A673 (cell line): ENCODE data around the gene STAC3. TPM values are rescaled to one million over a fixed set of nuclear protein-coding genes. Genes with fewer than 3 reads are reported as not detected.

ENCODE experiments used
- BruUV-seq: library from RNA; stranded (reverse); fragments of 400-500 nt; replicated peaks from 2 replicates; lab custom pipeline; 2021; lab: Mats Ljungman, UMichigan
- CTCF ChIA-PET: fragments of 300-600 bp; sonication (Branson Sonifier 250); formaldehyde crosslinking; loops from one replicate; lab custom pipeline; 2022; ENCODE audit warnings: antibody characterized with exemption; lab: Charles Lee
- POLR2A ChIA-PET: fragments of 300-600 bp; sonication (Branson Sonifier 250); formaldehyde crosslinking; loops from one replicate; lab custom pipeline; 2022; ENCODE audit warnings: antibody characterized with exemption; ENCODE audit not compliant: low non-redundant PET; lab: Charles Lee
- DNase-seq: peaks from one replicate; pipeline ENCODE4 v3.0.0-alpha.2; 2015; ENCODE audit warnings: low spot score
- H3K27ac ChIP-seq: fragments of 200-600 bp; sonication (generic); 2 replicates; pipeline ENCODE4 v1.5.1; 2016; ENCODE audit warnings: mixed run types, low read depth, mild to moderate bottlenecking, mixed read lengths, antibody characterized with exemption, low read length; ENCODE audit not compliant: poor library complexity, severe bottlenecking
- H3K27me3 ChIP-seq: fragments of 200-600 bp; sonication (generic); replicated peaks from 2 replicates; pipeline ENCODE4 v1.6.1; 2017; ENCODE audit warnings: mixed run types, low read depth, mild to moderate bottlenecking, mixed read lengths, antibody characterized with exemption, low read length; ENCODE audit not compliant: insufficient read depth, poor library complexity
- H3K36me3 ChIP-seq: fragments of 200-600 bp; sonication (generic); 2 replicates; pipeline ENCODE4 v1.6.1; 2016; ENCODE audit warnings: mixed run types, mild to moderate bottlenecking, mixed read lengths, antibody characterized with exemption, low read length; ENCODE audit not compliant: insufficient read depth, poor library complexity, severe bottlenecking
- H3K4me1 ChIP-seq: fragments of 200-600 bp; sonication (generic); 2 replicates; pipeline ENCODE4 v1.6.1; 2017; ENCODE audit warnings: mixed run types, mild to moderate bottlenecking, mixed read lengths, antibody characterized with exemption, low read length; ENCODE audit not compliant: insufficient read depth, poor library complexity, severe bottlenecking
- H3K4me3 ChIP-seq: fragments of 200-600 bp; sonication (generic); 2 replicates; pipeline ENCODE4 v1.5.1; 2016; ENCODE audit warnings: low read depth, mixed run types, mild to moderate bottlenecking, mixed read lengths, low read length; ENCODE audit not compliant: poor library complexity, severe bottlenecking
- H3K9me3 ChIP-seq: fragments of 200-600 bp; sonication (generic); 2 replicates; pipeline ENCODE4 v1.6.1; 2016; ENCODE audit warnings: mixed run types, low read depth, mild to moderate bottlenecking, mixed read lengths, antibody characterized with exemption, low read length; ENCODE audit not compliant: poor library complexity, severe bottlenecking
- EZH2 ChIP-seq: fragments of 200-600 bp; sonication (generic); IDR thresholded peaks from 2 replicates; pipeline ENCODE4 v1.6.1; 2017; ENCODE audit warnings: borderline replicate concordance, low read depth, mild to moderate bottlenecking, mixed read lengths, antibody characterized with exemption, low read length; ENCODE audit not compliant: poor library complexity, severe bottlenecking
- intact Hi-C: fragments of 100-400 bp; cut with micrococcal nuclease; formaldehyde crosslinking; loops from one replicate; pipeline ENCODE4 v1.10.0; 2022; ENCODE audit not compliant: unreplicated experiment
- total RNA-seq: library from RNA; stranded (reverse); gene quantifications from 2 replicates; pipeline ENCODE4 v1.2.3, GENCODE V29; 2021
- TF ChIP-seq, protein P1 (sequence below): fragments of 300-800, 200-600 bp; sonication (generic); conservative IDR thresholded peaks from 2 replicates; pipeline ENCODE4 v1.5.1; 2017; ENCODE audit warnings: low read depth, mild to moderate bottlenecking, antibody characterized with exemption, low read length, moderate library complexity, mixed read lengths

The STAC3 gene
- total RNA-seq, 1 experiment from 2014 or later: 7.0 TPM

DNA sequence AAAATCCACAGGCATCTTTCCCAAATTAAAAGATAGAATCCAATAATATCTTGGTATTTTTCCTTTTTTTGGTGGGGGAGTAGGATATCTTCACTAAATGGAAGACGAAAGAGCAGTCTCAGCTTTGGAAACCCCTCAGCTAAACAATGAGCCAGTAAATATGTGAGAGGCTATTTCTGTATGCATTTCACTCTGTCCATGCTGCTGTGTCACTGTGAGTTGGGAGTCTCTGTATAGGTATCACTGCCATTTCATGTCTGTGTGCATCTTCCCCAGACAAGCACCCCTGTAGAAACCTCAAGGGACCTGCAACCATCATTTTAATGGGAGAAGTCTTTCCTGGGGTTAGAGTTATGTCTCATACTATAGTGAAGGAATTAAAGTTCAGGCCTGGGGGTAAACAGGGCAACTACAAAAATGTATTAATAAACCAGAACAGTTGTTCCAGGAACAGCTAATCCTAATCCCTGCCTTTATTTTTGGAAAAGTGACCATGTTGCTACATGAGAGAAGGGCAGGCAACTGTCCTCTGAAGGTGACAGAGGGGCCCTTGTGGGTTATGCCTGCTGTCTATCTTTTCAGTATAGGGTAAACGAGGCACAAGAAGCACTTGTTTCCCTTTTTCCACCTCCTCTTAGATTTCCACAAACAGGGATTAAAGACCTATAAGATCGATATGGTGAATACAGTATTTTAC is 11.3 kb upstream of the STAC3 start:
- ChIA-PET POLR2A (no interaction called here), CTCF (no interaction called here)
- intact Hi-C loops: no loop called here
- Histone ChIP-seq H3K36me3 (peaks cover 38% of the 10 kb centered on the region), H3K27me3 (no peaks in the 10 kb centered on the region), H3K9me3 (no peaks in the 10 kb centered on the region), H3K27ac (no peak overlapping the region), H3K4me1 (no peaks in the 10 kb centered on the region), H3K4me3 (no peak overlapping the region)
- DNase-seq: no peak
- BruUV-seq: no TSS peak
- TF ChIP-seq, protein P1, sequence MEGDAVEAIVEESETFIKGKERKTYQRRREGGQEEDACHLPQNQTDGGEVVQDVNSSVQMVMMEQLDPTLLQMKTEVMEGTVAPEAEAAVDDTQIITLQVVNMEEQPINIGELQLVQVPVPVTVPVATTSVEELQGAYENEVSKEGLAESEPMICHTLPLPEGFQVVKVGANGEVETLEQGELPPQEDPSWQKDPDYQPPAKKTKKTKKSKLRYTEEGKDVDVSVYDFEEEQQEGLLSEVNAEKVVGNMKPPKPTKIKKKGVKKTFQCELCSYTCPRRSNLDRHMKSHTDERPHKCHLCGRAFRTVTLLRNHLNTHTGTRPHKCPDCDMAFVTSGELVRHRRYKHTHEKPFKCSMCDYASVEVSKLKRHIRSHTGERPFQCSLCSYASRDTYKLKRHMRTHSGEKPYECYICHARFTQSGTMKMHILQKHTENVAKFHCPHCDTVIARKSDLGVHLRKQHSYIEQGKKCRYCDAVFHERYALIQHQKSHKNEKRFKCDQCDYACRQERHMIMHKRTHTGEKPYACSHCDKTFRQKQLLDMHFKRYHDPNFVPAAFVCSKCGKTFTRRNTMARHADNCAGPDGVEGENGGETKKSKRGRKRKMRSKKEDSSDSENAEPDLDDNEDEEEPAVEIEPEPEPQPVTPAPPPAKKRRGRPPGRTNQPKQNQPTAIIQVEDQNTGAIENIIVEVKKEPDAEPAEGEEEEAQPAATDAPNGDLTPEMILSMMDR: no peak
- TF ChIP-seq EZH2: no peak

DNA sequence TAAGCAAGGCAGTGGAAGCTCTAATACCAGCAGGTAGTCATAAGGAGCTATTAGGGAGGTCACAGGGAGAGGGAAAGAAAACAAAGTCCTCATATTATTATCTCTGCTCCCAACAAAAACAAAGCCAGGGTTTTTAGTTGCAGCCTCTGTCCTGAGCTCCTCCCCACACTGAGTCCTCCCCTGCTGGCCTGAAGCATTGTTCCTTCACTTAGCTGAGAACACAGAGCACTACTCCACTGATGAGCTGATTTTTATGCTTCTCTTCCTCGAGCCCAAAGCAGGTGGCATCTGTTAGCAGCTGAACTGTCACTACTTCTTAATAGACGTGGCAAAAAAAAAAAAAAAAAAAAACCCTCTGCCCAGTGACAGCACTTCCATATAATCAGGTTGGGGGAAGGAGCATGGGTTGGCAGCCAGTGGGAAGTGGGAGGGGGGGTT is 10.5 kb upstream of the STAC3 start:
- H3K27me3 ChIP-seq: no peaks in the 10 kb centered on the region
- H3K4me1 ChIP-seq: no peaks in the 10 kb centered on the region
- CTCF ChIA-PET: interaction anchor here (0.5 to 0.8 kb wide), 5 partner anchors 9 to 211 kb away, joined by 3 to 16 read pairs (median 6); no protein-coding TSS in a partner anchor
- H3K4me3 ChIP-seq: no peak overlapping the region
- POLR2A ChIA-PET: no interaction called here
- TF ChIP-seq, protein P1: no peak
- no peak for TF ChIP-seq EZH2
- intact Hi-C loops: no loop called here
- H3K36me3 ChIP-seq: peaks cover 38% of the 10 kb centered on the region
- H3K27ac ChIP-seq: no peak overlapping the region
- no peak for DNase-seq
- no peaks in the 10 kb centered on the region for H3K9me3 ChIP-seq
- BruUV-seq: no TSS peak

DNA sequence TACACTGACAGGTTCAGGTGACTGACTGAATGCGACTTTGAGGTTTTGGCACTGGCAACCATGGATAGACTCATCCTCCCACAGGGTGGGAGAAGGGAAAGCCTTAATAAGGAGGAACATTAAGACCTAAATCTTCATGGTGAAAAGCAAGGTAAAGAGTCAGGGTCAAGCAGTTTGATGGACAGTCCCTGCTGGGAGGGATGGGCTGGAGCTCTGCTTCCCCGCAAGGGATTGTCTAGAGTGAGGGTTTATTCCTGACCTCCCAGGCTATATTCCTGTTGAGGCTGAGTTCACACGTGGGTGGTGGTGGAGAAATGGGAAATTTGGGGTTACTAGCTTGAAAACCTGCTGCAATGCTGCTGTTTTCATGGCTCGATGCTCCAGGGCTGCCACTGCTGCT is 9.4 kb upstream of the STAC3 start:
- no peak overlapping the region for H3K27ac ChIP-seq
- CTCF ChIA-PET: interaction anchor here (0.9 kb wide), 1 partner anchor 9 kb away, joined by 10 read pairs; the partner anchor contains the start of gene STAC3
- intact Hi-C loops: no loop called here
- TF ChIP-seq, protein P1: no peak
- no peak for TF ChIP-seq EZH2
- H3K4me1 ChIP-seq: no peaks in the 10 kb centered on the region
- H3K27me3 ChIP-seq: no peaks in the 10 kb centered on the region
- no peak overlapping the region for H3K4me3 ChIP-seq
- H3K36me3 ChIP-seq: peaks cover 39% of the 10 kb centered on the region
- no TSS peak for BruUV-seq
- POLR2A ChIA-PET: interaction anchor here (0.5 kb wide), 1 partner anchor 209 kb away, joined by 3 read pairs; no protein-coding TSS in a partner anchor
- no peaks in the 10 kb centered on the region for H3K9me3 ChIP-seq
- no peak for DNase-seq
